Common myeloid progenitor, CD34-positive (primary cell): Measurements from ENCODE around the gene CTNNA2.

Experiments used
- CTCF ChIA-PET: fragments of 350-600 bp; sonication (Branson Sonifier 250); formaldehyde crosslinking; loops from one replicate; lab custom pipeline; 2021; ENCODE audit warnings: antibody characterized with exemption; lab: Charles Lee
- POLR2A ChIA-PET: fragments of 350-600 bp; sonication (Branson Sonifier 250); formaldehyde crosslinking; loops from one replicate; lab custom pipeline; 2021; ENCODE audit warnings: antibody characterized with exemption; lab: Charles Lee
- DNase-seq, 3 donors: peaks; one replicate each; pipeline versions ENCODE4 v3.0.0 to v3.0.0-alpha.2; 2013
- H3K27ac ChIP-seq, 2 experiments: 1 replicate in 1 of 2; 2 replicates in 1 of 2; pipeline ENCODE4 v1.7.0; 2013; ENCODE audit warnings: inconsistent platforms in 2 of 2, low read length in 2 of 2, mild to moderate bottlenecking in 2 of 2, low read depth in 1 of 2, moderate library complexity in 1 of 2; ENCODE audit not compliant: severe bottlenecking in 2 of 2, insufficient read depth in 1 of 2, poor library complexity in 1 of 2
- H3K27me3 ChIP-seq, 5 experiments: replicated peaks in 2 of 5; 1 replicate in 3 of 5; 2 replicates in 2 of 5; pipeline versions ENCODE4 v1.6.1 to v1.7.0; 2013; ENCODE audit warnings: low read length in 4 of 5, mild to moderate bottlenecking in 2 of 5, moderate library complexity in 2 of 5, inconsistent platforms in 1 of 5; ENCODE audit not compliant: insufficient read depth in 5 of 5, control insufficient read depth in 4 of 5
- H3K36me3 ChIP-seq, 4 experiments: 1 replicate in 2 of 4; 2 replicates in 2 of 4; pipeline versions ENCODE4 v1.6.1 to v1.7.0; 2013; ENCODE audit warnings: low read length in 3 of 4, control low read depth in 1 of 4, mild to moderate bottlenecking in 1 of 4; ENCODE audit not compliant: control insufficient read depth in 4 of 4, insufficient read depth in 4 of 4
- H3K4me1 ChIP-seq, 4 experiments: 1 replicate in 3 of 4; 2 replicates in 1 of 4; pipeline versions ENCODE4 v1.6.1 to v1.7.1; 2013; ENCODE audit warnings: low read length in 3 of 4, mild to moderate bottlenecking in 3 of 4, control low read depth in 1 of 4, inconsistent platforms in 1 of 4, moderate library complexity in 1 of 4; ENCODE audit not compliant: control insufficient read depth in 4 of 4, insufficient read depth in 4 of 4; ENCODE audit errors: control extremely low read depth in 1 of 4
- H3K4me3 ChIP-seq, 7 experiments: 1 replicate in 4 of 7; 2 replicates in 3 of 7; pipeline versions ENCODE4 v1.5.1 to v1.7.0; 2013; ENCODE audit warnings: mild to moderate bottlenecking in 7 of 7, low read length in 6 of 7, moderate library complexity in 6 of 7, inconsistent platforms in 2 of 7, low read depth in 2 of 7, control low read depth in 1 of 7; ENCODE audit not compliant: insufficient read depth in 4 of 7, control insufficient read depth in 1 of 7; ENCODE audit errors: extremely low read depth in 1 of 7
- H3K9me3 ChIP-seq, 5 experiments: 1 replicate in 4 of 5; 2 replicates in 1 of 5; pipeline versions ENCODE4 v1.6.1 to v1.7.1; 2013; ENCODE audit warnings: low read length in 4 of 5, mild to moderate bottlenecking in 2 of 5, inconsistent platforms in 1 of 5, low read depth in 1 of 5, moderate library complexity in 1 of 5; ENCODE audit not compliant: control insufficient read depth in 4 of 5, insufficient read depth in 2 of 5; ENCODE audit errors: control extremely low read depth in 1 of 5
- WGBS: methylation state at CpG from one replicate; pipeline ENCODE4 v1.1.5; 2013; ENCODE audit not compliant: insufficient coverage; 5-methylcytosine and 5-hydroxymethylcytosine counted together

The CTNNA2 gene

GRCh38 chr2:79944205-79944604 is 431.4 kb downstream of the CTNNA2 start:
- Histone ChIP-seq H3K9me3 (no peaks in the 10 kb centered on the region), H3K36me3 (no peaks in the 10 kb centered on the region), H3K4me3 (no peak overlapping the region), H3K4me1 (no peaks in the 10 kb centered on the region), H3K27me3 (peaks cover 0 to 35% (median 2%) of the 10 kb centered on the region in 5 experiments), H3K27ac (no peak overlapping the region)
- no CpG with 5 or more reads among the region's 1 CpG for WGBS
- ChIA-PET CTCF (no interaction called here), POLR2A (no interaction called here)
- DNase-seq = no peak

DNA sequence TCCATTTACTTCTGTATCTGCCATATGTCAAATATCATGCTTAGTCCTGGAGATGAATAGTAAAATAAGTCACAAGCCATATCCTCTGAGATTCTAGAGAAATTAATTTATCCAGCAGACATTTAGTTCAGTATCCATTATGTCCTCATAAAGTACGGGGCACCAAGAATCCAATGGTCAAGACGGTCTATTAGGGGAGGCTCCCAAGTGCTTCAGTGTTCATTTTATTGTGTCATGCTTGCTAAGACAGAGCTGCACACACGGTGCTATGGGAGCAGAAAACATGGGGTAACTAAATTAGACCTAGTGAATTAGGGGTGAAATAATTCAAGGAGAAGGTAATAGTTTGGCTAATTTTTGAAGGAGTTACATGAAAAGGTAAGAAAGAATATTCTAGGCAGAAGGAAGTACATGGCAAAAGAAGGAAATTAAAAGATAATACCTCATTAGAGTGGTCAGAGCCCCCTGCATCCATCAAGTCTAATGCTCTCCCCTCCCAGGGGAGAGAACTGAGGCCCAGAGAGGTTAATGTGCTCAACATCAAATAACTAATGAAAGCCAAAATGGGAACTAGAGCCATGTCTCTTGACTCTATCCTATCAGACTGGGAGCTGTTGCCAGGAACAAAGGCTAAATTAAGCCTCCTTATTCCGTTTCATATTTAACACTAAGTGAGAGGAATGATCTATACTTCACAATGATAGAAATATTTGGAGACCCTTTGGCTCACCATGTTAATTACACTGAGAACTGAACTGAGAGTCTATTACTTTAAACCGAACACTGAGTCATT is 433.0 kb downstream of the CTNNA2 start:
- Histone ChIP-seq H3K4me1 (no peaks in the 10 kb centered on the region), H3K4me3 (no peak overlapping the region), H3K36me3 (no peaks in the 10 kb centered on the region), H3K27me3 (peaks cover 0 to 29% (median 2%) of the 10 kb centered on the region in 5 experiments), H3K9me3 (no peaks in the 10 kb centered on the region), H3K27ac (no peak overlapping the region)
- CTCF ChIA-PET = no interaction called here
- WGBS = 100% methylated on average over 4 of the region's 5 CpGs
- DNase-seq = no peak
- POLR2A ChIA-PET = no interaction called here

DNA sequence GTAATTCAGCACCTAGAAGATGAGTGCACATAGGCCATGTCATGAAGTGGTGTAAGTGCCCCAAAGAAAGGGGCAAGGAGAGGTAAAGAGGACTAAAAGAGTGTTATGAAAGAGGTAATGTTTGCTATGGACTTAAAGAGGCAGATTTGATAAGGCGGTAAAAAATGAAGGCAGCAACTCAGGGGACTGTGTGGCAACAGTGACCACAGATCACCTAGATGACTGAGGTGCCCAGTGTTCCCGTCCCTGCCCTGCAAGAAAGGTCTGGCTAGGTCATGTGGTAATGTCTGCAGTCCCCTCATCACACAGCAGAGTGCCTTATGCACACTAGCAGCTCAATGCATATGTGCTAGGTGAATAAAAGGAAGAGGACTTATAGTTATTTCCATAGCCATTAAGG is 434.9 kb downstream of the CTNNA2 start:
- 69% methylated on average over 2 of the region's 2 CpGs for WGBS
- no peak overlapping the region for H3K27ac ChIP-seq

GRCh38 chr2:79950526-79950925 is 437.7 kb downstream of the CTNNA2 start:
- ChIA-PET POLR2A (no interaction called here), CTCF (interaction anchor here (0.6 to 0.7 kb wide), 2 partner anchors 9 to 14 kb away, joined by 3 read pairs; no protein-coding TSS in a partner anchor)
- no CpG with 5 or more reads among the region's 3 CpGs for WGBS
- Histone ChIP-seq H3K36me3 (no peaks in the 10 kb centered on the region), H3K27me3 (peaks cover 0 to 32% (median 2%) of the 10 kb centered on the region in 5 experiments), H3K4me3 (no peak overlapping the region), H3K9me3 (no peaks in the 10 kb centered on the region), H3K4me1 (no peaks in the 10 kb centered on the region), H3K27ac (no peak overlapping the region)
- no peak for DNase-seq

More for the DNA sequence above, 434.9 kb downstream of the CTNNA2 start:
- H3K36me3 ChIP-seq = no peaks in the 10 kb centered on the region
- H3K4me1 ChIP-seq = no peaks in the 10 kb centered on the region
- no peak for DNase-seq
- no peaks in the 10 kb centered on the region for H3K9me3 ChIP-seq
- CTCF ChIA-PET = interaction anchor here (0.6 kb wide), 1 partner anchor 11 kb away, joined by 3 read pairs; no protein-coding TSS in a partner anchor
- POLR2A ChIA-PET = no interaction called here
- no peak overlapping the region for H3K4me3 ChIP-seq
- peaks cover 0 to 27% (median 2%) of the 10 kb centered on the region in 5 experiments for H3K27me3 ChIP-seq

- H3K27ac ChIP-seq = no peak overlapping the region
- no peak for DNase-seq
- H3K4me3 ChIP-seq = no peak overlapping the region
- CTCF ChIA-PET = no interaction called here
- POLR2A ChIA-PET = no interaction called here
- WGBS = 100% methylated on average over 1 of the region's 3 CpGs
- no peaks in the 10 kb centered on the region for H3K4me1 ChIP-seq
- no peaks in the 10 kb centered on the region for H3K36me3 ChIP-seq
- no peaks in the 10 kb centered on the region for H3K9me3 ChIP-seq
- peaks cover 0 to 39% (median 0%) of the 10 kb centered on the region in 5 experiments for H3K27me3 ChIP-seq
Observed at GRCh38 chr2:79952616-79953015, 439.8 kb downstream of the CTNNA2 start.

- no peaks in the 10 kb centered on the region for H3K4me1 ChIP-seq
- CTCF ChIA-PET = no interaction called here
- H3K36me3 ChIP-seq = no peaks in the 10 kb centered on the region
- H3K9me3 ChIP-seq = no peaks in the 10 kb centered on the region
- peaks cover 0 to 51% (median 4%) of the 10 kb centered on the region in 5 experiments for H3K27me3 ChIP-seq
- H3K27ac ChIP-seq = no peak overlapping the region
- POLR2A ChIA-PET = no interaction called here
- no peak for DNase-seq
- H3K4me3 ChIP-seq = no peak overlapping the region
Observed at GRCh38 chr2:79960035-79960434, 447.2 kb downstream of the CTNNA2 start.

- CTCF ChIA-PET = no interaction called here
- 64% methylated on average over 2 of the region's 4 CpGs for WGBS
- Histone ChIP-seq H3K4me3 (no peak overlapping the region), H3K36me3 (no peaks in the 10 kb centered on the region), H3K4me1 (no peaks in the 10 kb centered on the region), H3K27me3 (peaks cover 0 to 53% (median 4%) of the 10 kb centered on the region in 5 experiments), H3K9me3 (no peaks in the 10 kb centered on the region), H3K27ac (no peak overlapping the region)
- POLR2A ChIA-PET = no interaction called here
- DNase-seq = no peak
Observed at GRCh38 chr2:79960519-79960918, 447.7 kb downstream of the CTNNA2 start.
